ENCODE data around the gene DHX36.

The DHX36 gene

GRCh38 chr3:154228561-154229216 lies 95.6 kb downstream of the DHX36 start:
- H4K12ac ChIP-seq (ENCODE audit: low read depth, low read length), result no peak overlapping the region
- H4K8ac ChIP-seq (ENCODE audit: low read depth, low read length), result peak overlapping the region; percentile 36
- H2BK12ac ChIP-seq (ENCODE audit: low read length), result peak overlapping the region; percentile 51
- H3K4me2 ChIP-seq (ENCODE audit: low read length), result peak overlapping the region; percentile 52
- H3K14ac ChIP-seq (ENCODE audit: low read length), result no peak overlapping the region
- no peaks in the 10 kb centered on the region for H3K79me2 ChIP-seq (ENCODE audit: control insufficient read depth, insufficient read depth, low read length, poor library complexity)
- H3K27me3 ChIP-seq (ENCODE audit: insufficient read depth, low read length), result no peaks in the 10 kb centered on the region
- no peak overlapping the region for H3K23ac ChIP-seq (ENCODE audit: low read length)
- H3K4me1 ChIP-seq (ENCODE audit: control insufficient read depth in 1 of 2, insufficient read depth in 2 of 2, low read length in 2 of 2), result peaks cover 7 to 11% of the 10 kb centered on the region in 2 experiments
- peak; percentile 38 to 69 for DNase-seq
- H2AK5ac ChIP-seq (ENCODE audit: low read length), result peak overlapping the region; percentile 41
- H2AFZ ChIP-seq (ENCODE audit: insufficient read depth, low read length, poor library complexity), result peak overlapping the region; percentile 41
- peak overlapping the region; percentile 58 for H2BK5ac ChIP-seq (ENCODE audit: low read depth, low read length, poor library complexity)
- H2BK120ac ChIP-seq (ENCODE audit: insufficient read depth, low read length, poor library complexity), result peak overlapping the region; percentile 52
- no peaks in the 10 kb centered on the region for H3K36me3 ChIP-seq (ENCODE audit: control insufficient read depth in 1 of 2, insufficient read depth in 2 of 2, low read length in 2 of 2)
- no peak overlapping the region for H3K9ac ChIP-seq (ENCODE audit: low read length)
- peaks cover 4% of the 10 kb centered on the region for H3K79me1 ChIP-seq (ENCODE audit: low read length)
- H4K91ac ChIP-seq (ENCODE audit: low read depth, low read length), result peak overlapping the region; percentile 61
- H3K4ac ChIP-seq (ENCODE audit: low read depth, low read length), result no peak overlapping the region
- H3K9me3 ChIP-seq (ENCODE audit: insufficient read depth, low read depth, low read length), result no peaks in the 10 kb centered on the region
- WGBS (ENCODE audit: extremely low coverage, insufficient coverage, insufficient read length), result no CpG with 5 or more reads among the region's 6 CpGs
- no peak overlapping the region for H3K4me3 ChIP-seq (ENCODE audit: low read depth, low read length)
- peak overlapping the region; percentile 70 for H3K27ac ChIP-seq (ENCODE audit: low read depth, low read length)
- no peak overlapping the region for H3K18ac ChIP-seq (ENCODE audit: low read length)

GRCh38 chr3:154227531-154227930 lies 96.8 kb downstream of the DHX36 start:
- no peak overlapping the region for H3K4ac ChIP-seq (ENCODE audit: low read depth, low read length)
- H3K9ac ChIP-seq (ENCODE audit: low read length), result no peak overlapping the region
- no peaks in the 10 kb centered on the region for H3K9me3 ChIP-seq (ENCODE audit: insufficient read depth, low read depth, low read length)
- no peaks in the 10 kb centered on the region for H3K79me2 ChIP-seq (ENCODE audit: control insufficient read depth, insufficient read depth, low read length, poor library complexity)
- H3K79me1 ChIP-seq (ENCODE audit: low read length), result peaks cover 4% of the 10 kb centered on the region
- no peak overlapping the region for H3K4me3 ChIP-seq (ENCODE audit: low read depth, low read length)
- peaks cover 7 to 11% of the 10 kb centered on the region in 2 experiments for H3K4me1 ChIP-seq (ENCODE audit: control insufficient read depth in 1 of 2, insufficient read depth in 2 of 2, low read length in 2 of 2)
- no peak overlapping the region for H3K18ac ChIP-seq (ENCODE audit: low read length)
- peak overlapping the region; percentile 64 for H2BK12ac ChIP-seq (ENCODE audit: low read length)
- no peak for DNase-seq
- no peak overlapping the region for H3K23ac ChIP-seq (ENCODE audit: low read length)
- no peak overlapping the region for H2BK5ac ChIP-seq (ENCODE audit: low read depth, low read length, poor library complexity)
- no peaks in the 10 kb centered on the region for H3K27me3 ChIP-seq (ENCODE audit: insufficient read depth, low read length)
- no peak overlapping the region for H3K27ac ChIP-seq (ENCODE audit: low read depth, low read length)
- H3K14ac ChIP-seq (ENCODE audit: low read length), result no peak overlapping the region
- peak overlapping the region; percentile 33 for H2BK120ac ChIP-seq (ENCODE audit: insufficient read depth, low read length, poor library complexity)
- H4K8ac ChIP-seq (ENCODE audit: low read depth, low read length), result no peak overlapping the region
- H4K12ac ChIP-seq (ENCODE audit: low read depth, low read length), result no peak overlapping the region
- H2AFZ ChIP-seq (ENCODE audit: insufficient read depth, low read length, poor library complexity), result no peak overlapping the region
- no peak overlapping the region for H4K91ac ChIP-seq (ENCODE audit: low read depth, low read length)
- H2AK5ac ChIP-seq (ENCODE audit: low read length), result no peak overlapping the region
- H3K36me3 ChIP-seq (ENCODE audit: control insufficient read depth in 1 of 2, insufficient read depth in 2 of 2, low read length in 2 of 2), result no peaks in the 10 kb centered on the region
- H3K4me2 ChIP-seq (ENCODE audit: low read length), result no peak overlapping the region
- WGBS (ENCODE audit: extremely low coverage, insufficient coverage, insufficient read length), result no CpG with 5 or more reads among the region's 3 CpGs

- Histone ChIP-seq H3K9ac (ENCODE audit: low read length) (no peak overlapping the region), H3K4me3 (ENCODE audit: low read depth, low read length) (no peak overlapping the region), H3K27ac (ENCODE audit: low read depth, low read length) (no peak overlapping the region), H2BK5ac (ENCODE audit: low read depth, low read length, poor library complexity) (no peak overlapping the region), H3K36me3 (ENCODE audit: control insufficient read depth in 1 of 2, insufficient read depth in 2 of 2, low read length in 2 of 2) (no peaks in the 10 kb centered on the region), H4K91ac (ENCODE audit: low read depth, low read length) (no peak overlapping the region), H2AK5ac (ENCODE audit: low read length) (no peak overlapping the region), H4K8ac (ENCODE audit: low read depth, low read length) (no peak overlapping the region), H2AFZ (ENCODE audit: insufficient read depth, low read length, poor library complexity) (no peak overlapping the region), H2BK12ac (ENCODE audit: low read length) (no peak overlapping the region), H3K4ac (ENCODE audit: low read depth, low read length) (no peak overlapping the region), H3K4me1 (ENCODE audit: control insufficient read depth in 1 of 2, insufficient read depth in 2 of 2, low read length in 2 of 2) (peaks cover 7 to 11% of the 10 kb centered on the region in 2 experiments), H3K79me2 (ENCODE audit: control insufficient read depth, insufficient read depth, low read length, poor library complexity) (no peaks in the 10 kb centered on the region), H3K79me1 (ENCODE audit: low read length) (peaks cover 4% of the 10 kb centered on the region), H2BK120ac (ENCODE audit: insufficient read depth, low read length, poor library complexity) (no peak overlapping the region), H3K18ac (ENCODE audit: low read length) (no peak overlapping the region), H3K27me3 (ENCODE audit: insufficient read depth, low read length) (no peaks in the 10 kb centered on the region), H3K4me2 (ENCODE audit: low read length) (no peak overlapping the region), H3K23ac (ENCODE audit: low read length) (no peak overlapping the region), H3K9me3 (ENCODE audit: insufficient read depth, low read depth, low read length) (no peaks in the 10 kb centered on the region), H3K14ac (ENCODE audit: low read length) (no peak overlapping the region), H4K12ac (ENCODE audit: low read depth, low read length) (no peak overlapping the region)
- WGBS (ENCODE audit: extremely low coverage, insufficient coverage, insufficient read length), result no CpG with 5 or more reads among the region's 2 CpGs
- no peak for DNase-seq
These were observed 98.8 kb downstream of the DHX36 start for GRCh38 chr3:154225536-154225935.

- H3K79me1 ChIP-seq (ENCODE audit: low read length), result peaks cover 6% of the 10 kb centered on the region
- H3K23ac ChIP-seq (ENCODE audit: low read length), result no peak overlapping the region
- DNase-seq, result no peak
- H3K36me3 ChIP-seq (ENCODE audit: control insufficient read depth in 1 of 2, insufficient read depth in 2 of 2, low read length in 2 of 2), result peaks cover 0 to 2% of the 10 kb centered on the region in 2 experiments
- no peak overlapping the region for H4K8ac ChIP-seq (ENCODE audit: low read depth, low read length)
- H2AK5ac ChIP-seq (ENCODE audit: low read length), result no peak overlapping the region
- no peak overlapping the region for H3K9ac ChIP-seq (ENCODE audit: low read length)
- H3K4me1 ChIP-seq (ENCODE audit: control insufficient read depth in 1 of 2, insufficient read depth in 2 of 2, low read length in 2 of 2), result peaks cover 9 to 15% of the 10 kb centered on the region in 2 experiments
- no peak overlapping the region for H3K4me3 ChIP-seq (ENCODE audit: low read depth, low read length)
- no peak overlapping the region for H2AFZ ChIP-seq (ENCODE audit: insufficient read depth, low read length, poor library complexity)
- no peak overlapping the region for H4K91ac ChIP-seq (ENCODE audit: low read depth, low read length)
- H3K18ac ChIP-seq (ENCODE audit: low read length), result no peak overlapping the region
- H4K12ac ChIP-seq (ENCODE audit: low read depth, low read length), result no peak overlapping the region
- no peaks in the 10 kb centered on the region for H3K9me3 ChIP-seq (ENCODE audit: insufficient read depth, low read depth, low read length)
- no peaks in the 10 kb centered on the region for H3K27me3 ChIP-seq (ENCODE audit: insufficient read depth, low read length)
- H3K4me2 ChIP-seq (ENCODE audit: low read length), result no peak overlapping the region
- no peak overlapping the region for H3K4ac ChIP-seq (ENCODE audit: low read depth, low read length)
- no peak overlapping the region for H2BK5ac ChIP-seq (ENCODE audit: low read depth, low read length, poor library complexity)
- H3K79me2 ChIP-seq (ENCODE audit: control insufficient read depth, insufficient read depth, low read length, poor library complexity), result no peaks in the 10 kb centered on the region
- H3K27ac ChIP-seq (ENCODE audit: low read depth, low read length), result no peak overlapping the region
- no peak overlapping the region for H3K14ac ChIP-seq (ENCODE audit: low read length)
- H2BK12ac ChIP-seq (ENCODE audit: low read length), result no peak overlapping the region
- no peak overlapping the region for H2BK120ac ChIP-seq (ENCODE audit: insufficient read depth, low read length, poor library complexity)
These were observed 99.4 kb downstream of the DHX36 start for GRCh38 chr3:154224866-154225265.

Measured in trophoblast cell (in vitro differentiated cells and primary cell).